Erythroblast (primary cell): Measurements from ENCODE around the gene ANKIB1.

Experiments used
- DNase-seq, 2 experiments: peaks; one replicate each; lab custom pipeline; 2025; lab: John Stamatoyannopoulos, UW
- GATA1 ChIP-seq: IDR thresholded peaks from 2 replicates; pipeline ENCODE4 v1.6.1; 2011; ENCODE audit warnings: low read depth, mild to moderate bottlenecking, control low read depth, low read length, moderate library complexity
- POLR2A ChIP-seq: IDR thresholded peaks from 2 replicates; pipeline ENCODE4 v1.6.1; 2011; ENCODE audit warnings: mild to moderate bottlenecking, low read length

ANKIB1 gene

DNA sequence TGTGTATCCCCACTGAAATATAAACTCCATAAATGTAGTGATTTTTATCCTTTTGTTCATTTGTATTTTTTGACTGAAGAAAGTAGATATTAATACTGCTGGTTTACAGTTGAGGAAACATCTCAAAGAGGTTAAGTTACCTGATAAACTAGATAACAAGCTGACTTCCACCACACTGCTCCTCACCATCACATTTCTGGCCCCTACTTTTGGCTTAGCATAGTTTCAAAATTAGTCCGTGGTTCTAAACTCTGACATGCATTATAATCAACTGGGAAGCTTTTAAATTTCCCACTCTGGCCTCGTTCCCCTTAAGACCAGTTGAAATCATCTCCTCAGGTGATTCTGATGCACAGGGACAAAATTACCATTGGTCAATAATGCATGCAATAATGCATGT, 43.5 kb downstream of the ANKIB1 start:
- TF ChIP-seq GATA1 = no peak

DNA sequence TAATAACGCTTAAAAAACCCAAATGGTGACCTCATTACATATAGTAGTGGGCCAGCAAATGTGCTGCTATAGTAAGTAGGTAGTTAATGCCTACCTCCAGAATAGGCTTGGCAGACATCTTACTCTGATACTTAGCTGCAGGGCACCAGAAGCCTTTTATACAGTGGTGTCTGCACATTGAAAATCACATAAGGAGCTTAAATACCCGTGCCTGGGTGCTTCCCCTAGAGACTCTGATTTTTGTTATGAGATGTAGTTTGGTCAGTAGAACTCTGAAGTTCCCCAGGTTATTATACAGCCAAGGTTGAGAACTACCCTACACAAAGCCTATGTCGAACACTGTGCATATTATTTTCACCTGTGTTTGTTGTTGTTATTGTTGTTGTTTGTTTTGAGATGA, 47.2 kb downstream of the ANKIB1 start:
- TF ChIP-seq GATA1 (no peak), POLR2A (no peak)
- DNase-seq = no peak

More for the DNA sequence above, 43.5 kb downstream of the ANKIB1 start:
- DNase-seq = no peak

DNA sequence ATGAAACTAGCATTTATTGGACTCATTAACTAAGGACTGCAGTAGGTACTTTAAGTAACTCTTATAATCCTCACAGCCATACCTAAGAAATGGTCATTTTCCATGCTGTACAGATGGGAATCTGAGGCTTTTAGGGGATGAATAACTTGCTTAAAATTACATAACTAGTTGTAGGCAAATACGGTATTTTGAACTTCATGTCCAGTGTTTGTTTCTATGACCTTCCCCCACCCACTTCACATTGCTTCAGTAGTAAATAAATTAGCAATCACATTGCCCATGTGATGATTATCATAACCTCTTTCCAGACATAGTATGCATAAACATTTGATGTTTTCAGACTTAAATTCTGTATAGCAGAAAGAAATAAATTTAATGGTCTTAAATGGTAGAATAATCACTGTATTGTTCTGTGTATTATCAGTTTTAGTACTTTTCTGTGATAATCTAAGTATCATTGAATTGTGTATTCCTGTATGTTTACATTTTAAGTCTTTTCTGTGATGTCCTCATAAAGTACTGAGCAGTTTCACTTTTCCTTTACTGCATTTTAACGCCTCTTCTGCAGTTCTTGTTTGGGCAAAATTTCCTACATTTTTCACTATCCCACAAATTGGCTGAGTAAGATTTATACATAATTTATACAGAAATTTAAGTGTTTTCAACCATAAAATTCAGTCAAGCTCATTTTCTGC, 48.3 kb downstream of the ANKIB1 start:
- peak; percentile 7 to 25 for DNase-seq
- no peak for TF ChIP-seq POLR2A
- no peak for TF ChIP-seq GATA1

DNA sequence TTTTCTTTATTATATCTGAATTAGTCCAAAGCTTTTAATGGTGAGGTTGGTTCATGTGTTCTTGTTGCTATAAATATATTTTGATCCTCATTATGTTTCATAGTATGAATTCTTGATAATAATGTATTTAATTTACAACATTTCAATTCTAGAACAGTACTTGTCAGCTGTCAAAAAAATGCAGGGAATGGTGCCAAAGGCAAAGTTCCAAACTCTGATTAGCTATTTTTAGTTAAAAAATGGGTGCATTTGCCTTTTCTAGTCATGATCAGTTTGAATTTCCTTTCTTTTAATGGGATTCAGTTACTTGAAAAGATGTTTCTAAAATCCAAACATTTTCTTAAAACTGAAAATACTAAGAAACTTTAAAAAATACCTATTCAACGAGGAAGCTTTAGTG, 49.6 kb downstream of the ANKIB1 start:
- DNase-seq = no peak
- no peak for TF ChIP-seq POLR2A
- TF ChIP-seq GATA1 = no peak

DNA sequence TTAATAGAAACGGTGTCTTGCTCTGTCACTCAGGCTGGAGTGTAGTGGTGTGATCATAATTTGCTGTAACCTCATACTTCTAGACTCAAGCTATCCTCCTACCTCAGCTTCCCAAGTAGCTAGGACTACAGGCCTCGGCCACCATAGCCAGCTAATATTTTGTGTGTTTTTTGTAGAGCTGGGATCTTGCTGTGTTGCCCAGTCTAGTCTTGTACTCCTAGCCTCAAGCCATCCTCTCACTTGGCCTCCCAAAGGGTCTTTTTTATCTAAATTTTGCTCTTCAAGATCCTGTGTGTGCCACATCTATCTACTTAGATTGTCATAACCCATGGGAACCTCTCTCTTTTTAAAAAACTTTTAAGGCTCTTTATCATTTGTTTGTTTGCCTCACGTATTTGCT, 50.5 kb downstream of the ANKIB1 start:
- DNase-seq = no peak
- TF ChIP-seq POLR2A (no peak), GATA1 (no peak)

DNA sequence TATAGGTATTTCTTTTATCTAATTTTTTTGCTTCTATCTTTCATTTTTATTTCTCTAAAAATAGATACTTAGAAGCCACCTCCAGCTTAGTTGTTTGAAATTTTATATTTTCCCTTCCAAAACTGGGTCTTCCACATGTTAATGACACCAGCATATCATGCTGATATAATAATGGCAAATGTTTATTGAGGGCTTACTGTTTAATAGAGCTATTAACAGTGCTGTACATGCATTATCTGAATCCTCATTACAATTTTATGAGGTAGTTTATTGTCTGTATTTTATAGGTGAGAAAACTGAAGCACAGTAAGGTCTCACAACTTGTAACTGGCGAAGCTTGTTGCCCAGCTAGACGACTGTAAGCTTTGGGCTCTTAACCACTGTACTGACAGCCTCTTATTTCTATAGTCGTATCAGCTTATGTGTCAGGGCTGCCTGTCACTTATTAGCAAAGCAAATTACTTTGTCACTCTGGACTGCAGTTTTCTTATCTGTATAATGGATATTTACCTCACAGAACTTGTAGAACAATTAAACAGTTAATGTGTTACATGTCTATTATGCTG, 51.2 kb downstream of the ANKIB1 start:
- no peak for DNase-seq
- no peak for TF ChIP-seq GATA1
- TF ChIP-seq POLR2A = no peak

DNA sequence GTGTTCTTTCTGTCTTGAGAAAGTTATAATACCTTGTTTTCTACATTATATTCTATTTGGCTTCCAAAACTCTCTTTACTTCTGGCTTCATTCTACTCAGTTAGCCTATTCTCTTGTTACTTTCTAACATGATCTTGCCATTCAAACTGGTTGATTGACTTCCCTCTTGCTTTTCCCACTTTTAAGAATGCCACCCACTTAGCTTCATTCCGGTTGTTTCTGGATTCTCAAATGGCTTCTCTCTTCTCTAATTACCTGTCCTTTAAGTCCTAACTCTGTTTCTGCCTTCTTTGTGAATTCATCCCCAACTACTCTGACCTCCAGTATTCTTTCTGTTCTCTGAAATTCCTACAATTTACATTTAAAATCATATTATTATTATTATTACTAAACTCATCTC, 52.0 kb downstream of the ANKIB1 start:
- DNase-seq = no peak
- TF ChIP-seq GATA1 = no peak
- TF ChIP-seq POLR2A = no peak

DNA sequence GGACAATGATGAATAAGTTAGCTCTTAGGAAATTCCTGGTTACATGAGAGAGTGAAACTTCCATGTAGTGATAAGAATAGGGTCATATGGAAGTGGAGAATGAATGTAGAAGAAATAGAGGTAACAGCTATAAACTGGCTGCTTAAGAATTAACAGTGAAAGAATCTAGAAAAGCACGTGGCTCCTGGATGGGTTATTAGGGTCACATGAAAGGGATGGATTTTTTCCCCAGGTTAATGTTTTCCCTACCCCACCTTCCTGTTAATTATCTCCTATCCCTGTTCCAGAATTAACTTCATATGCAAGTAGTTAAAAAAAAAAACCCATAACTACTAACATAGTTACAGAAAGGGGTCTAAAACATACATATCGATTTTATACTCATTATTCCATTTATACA, 58.0 kb downstream of the ANKIB1 start:
- TF ChIP-seq GATA1 (no peak), POLR2A (no peak)
- DNase-seq = no peak

DNA sequence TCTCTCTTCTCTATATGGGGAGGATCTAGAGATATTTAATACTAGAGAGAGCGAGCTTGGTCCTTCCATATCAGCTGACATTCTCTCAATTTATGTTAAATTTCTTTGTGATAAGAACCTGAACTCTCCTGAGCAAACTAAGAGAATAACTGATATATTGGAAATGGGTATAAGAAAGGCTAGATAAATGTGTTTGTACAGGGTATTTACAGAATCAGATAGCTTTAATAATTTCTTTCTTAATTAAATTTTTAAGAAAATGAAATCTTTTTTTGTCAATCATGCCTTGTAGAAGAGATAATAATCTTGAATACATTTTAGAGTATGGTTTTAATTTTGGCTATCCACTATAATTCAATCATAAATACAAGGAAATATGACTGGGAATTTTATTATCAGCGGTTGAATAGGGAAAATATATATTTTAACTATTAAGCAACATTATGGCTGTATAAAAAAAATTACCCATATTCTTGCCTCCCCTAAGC, 58.7 kb downstream of the ANKIB1 start:
- no peak for DNase-seq
- TF ChIP-seq GATA1 (no peak), POLR2A (no peak)

DNA sequence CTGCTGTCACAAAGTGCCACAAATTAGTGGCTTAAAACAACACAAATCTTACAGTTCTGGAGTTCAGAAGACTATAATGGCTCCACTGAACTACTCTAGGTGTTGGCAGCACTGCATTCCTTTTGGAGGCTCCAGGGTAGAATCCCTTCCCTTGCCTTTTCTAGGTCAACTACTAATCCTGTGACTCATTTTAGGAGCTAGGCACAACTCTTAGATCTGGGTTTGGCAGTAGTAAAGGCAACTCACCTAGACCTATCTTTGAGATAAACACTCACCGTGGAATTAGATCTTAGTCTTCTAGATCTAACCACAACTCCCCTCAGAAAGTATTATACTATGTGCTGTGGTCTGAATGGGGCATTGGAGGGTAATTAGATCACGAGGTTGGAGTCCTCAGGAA, 60.4 kb downstream of the ANKIB1 start:
- TF ChIP-seq GATA1 = no peak
- no peak for TF ChIP-seq POLR2A
- no peak for DNase-seq

DNA sequence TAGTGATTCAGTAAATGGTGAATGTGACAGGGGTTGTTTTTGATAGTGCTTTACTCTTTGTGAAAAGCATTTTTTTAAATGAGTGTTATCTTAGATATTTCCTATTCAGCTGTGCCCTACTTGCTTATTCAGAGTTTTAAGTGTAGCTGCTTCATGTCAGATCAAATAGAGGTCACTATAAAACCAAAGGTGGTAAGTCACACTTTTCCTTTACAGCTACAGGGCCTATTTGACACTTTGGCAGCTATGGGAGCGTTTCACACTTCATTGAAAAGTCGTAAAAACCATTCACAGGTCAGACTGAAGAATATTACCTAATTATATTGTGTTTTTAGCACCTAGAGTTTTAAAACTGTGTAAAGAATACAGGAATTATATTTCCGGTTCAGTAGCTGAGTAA, 67.3 kb downstream of the ANKIB1 start:
- TF ChIP-seq GATA1 (no peak), POLR2A (no peak)
- DNase-seq = no peak

DNA sequence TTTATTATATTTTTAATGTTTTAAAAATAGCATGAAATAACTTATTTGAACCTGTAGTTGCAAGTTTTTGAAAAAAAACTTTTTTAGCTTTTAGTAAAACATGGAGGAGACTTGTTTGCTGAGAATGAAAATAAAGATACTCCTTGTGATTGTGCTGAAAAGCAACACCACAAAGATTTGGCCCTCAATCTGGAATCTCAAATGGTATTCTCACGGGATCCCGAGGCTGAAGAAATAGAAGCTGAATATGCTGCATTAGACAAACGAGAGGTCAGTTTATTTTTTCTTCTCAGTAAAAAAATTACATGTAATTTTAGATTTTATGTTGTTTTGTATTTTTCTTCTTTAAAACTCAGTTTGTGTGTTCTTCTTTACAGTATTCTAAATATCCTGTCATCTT, 73.5 kb downstream of the ANKIB1 start:
- TF ChIP-seq POLR2A = no peak
- TF ChIP-seq GATA1 = no peak
- no peak for DNase-seq

DNA sequence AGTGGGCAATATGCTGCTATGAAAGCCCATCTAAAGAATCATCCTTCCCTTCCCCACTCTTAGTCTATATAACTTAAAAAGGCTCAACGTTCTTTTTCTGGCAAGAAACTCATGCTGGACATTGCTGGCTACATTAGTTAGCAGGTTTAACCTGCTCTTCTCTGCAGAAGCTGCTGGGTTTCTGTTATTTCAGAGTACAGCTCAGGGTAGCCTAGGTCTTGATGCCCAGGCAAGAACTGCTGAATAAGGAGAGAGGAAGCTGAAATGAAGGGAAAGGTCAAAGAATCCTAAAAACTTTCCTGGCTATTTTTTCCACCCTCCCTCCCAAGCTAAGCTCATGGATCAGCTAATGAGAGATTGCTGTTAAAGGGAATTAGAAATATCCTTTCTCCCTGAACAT, 79.4 kb downstream of the ANKIB1 start:
- no peak for DNase-seq
- no peak for TF ChIP-seq POLR2A
- no peak for TF ChIP-seq GATA1

DNA sequence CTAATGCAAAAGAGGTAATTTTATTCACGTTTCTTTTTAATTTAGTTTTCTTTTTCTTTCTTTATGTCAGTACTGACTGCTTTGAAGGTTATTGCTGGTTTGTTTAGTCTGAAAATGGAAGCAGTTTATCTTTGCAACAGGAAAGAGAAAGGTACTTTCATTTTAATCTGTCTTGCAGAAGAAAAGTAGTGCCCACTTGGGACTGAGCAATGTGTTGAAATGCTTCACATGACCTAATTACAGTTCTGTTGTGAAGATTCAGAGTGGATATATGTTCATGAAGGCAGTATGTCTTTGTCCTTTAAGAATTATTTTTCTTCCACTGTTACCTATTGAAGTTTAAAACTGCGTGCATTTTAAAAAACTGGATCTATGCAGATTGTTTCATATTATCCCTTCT, 80.1 kb downstream of the ANKIB1 start:
- peak; percentile 30 to 38 for DNase-seq

More for the DNA sequence above, 80.1 kb downstream of the ANKIB1 start:
- TF ChIP-seq GATA1 = no peak
- TF ChIP-seq POLR2A = no peak
